DMS79 (cell line): ENCODE measurements around the gene DNAH14.
A peak's percentile ranks its signal among the peaks of the same experiment; 100 is the strongest.
"Not testable (repeated sequence)": the region's sequence is repeated elsewhere in the genome, so short reads cannot be mapped to it uniquely, and the experiment has no call there.

Experiments used
- DNase-seq: peaks from one replicate; lab custom pipeline; 2025; lab: John Stamatoyannopoulos, UW

The DNAH14 gene

DNA sequence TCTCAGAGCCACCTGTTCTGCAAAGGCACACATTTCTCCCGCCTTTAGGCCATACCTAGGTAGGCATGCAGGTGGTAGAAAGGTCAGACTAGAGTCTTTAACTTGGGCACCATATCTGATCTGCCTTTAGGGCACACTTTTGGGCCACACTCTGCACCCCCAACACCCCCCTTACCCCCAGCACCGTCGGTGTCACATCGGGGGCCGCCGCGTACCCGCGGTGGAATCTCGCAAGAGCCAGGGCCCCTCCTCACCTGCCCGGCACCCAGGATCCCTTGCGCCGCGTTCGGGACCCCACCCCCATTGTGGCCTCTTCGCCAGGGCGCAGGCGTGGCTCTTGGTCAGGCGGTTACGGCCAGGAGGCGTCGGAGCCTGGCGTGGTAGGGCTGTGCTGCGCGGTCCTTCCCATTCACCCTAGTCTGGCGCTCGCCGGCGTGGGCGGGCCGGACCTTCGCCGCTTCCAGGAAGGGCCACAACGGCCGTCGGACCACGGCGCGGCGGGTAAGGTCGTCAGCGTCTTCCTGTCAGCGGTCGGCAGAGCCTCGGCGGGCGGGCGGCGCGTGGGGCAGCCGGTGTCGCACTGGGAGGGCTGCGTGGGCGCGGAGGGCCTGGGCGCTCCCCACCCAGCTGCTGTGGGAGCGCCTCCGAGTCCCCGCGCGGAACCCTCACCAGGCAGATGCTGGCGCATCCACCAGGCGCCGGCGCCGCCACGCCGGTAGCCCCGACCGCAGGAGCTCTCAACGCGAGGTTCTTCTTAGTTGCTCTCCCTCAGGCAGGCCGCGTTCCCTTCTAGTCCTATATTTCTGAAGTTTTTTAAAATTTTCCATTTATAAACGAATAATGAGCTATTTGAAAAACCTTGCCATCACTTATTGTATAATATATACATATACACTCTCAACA lies at the start of gene DNAH14:
TSS of gene DNAH14 (plus strand) at position 341 of the 903 bp plus-strand sequence. CDS start 23,028 bp downstream, outside the sequence.
- DNase-seq = peak; percentile 71

DNA sequence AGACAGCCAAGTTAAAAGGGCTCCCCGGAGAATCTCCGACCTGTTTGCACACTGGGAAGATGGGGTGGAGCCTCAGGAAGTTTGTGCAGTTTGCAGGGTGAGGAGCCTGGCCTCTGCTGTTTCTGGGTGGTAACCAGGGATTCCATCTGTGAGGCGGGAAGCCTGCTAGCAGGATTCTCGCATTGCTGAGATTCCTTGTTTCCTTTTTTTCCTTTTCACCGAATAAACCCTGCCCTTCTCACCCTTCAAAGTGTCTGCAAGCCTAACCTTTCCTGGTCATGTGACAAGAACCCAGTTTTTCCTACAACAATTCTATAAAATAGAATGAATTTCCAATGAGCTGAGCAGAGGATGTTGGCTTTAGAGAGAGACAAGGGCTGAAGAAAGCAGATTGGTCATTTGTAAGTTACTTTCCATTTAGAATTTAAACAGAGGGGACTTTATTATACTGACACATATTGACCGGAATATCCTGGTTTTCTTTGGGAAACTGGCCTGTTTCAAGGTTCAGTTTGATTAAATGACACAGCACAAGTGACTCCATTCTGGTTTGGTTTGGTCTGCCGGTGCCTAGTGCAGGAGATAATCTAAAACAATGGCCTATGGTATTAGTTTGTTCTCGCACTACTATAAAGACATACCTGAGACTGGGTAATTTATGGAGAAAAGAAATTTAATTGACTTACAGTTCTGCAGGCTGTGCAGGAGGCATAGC lies 48.7 kb upstream of the DNAH14 start:
- no peak for DNase-seq

DNA sequence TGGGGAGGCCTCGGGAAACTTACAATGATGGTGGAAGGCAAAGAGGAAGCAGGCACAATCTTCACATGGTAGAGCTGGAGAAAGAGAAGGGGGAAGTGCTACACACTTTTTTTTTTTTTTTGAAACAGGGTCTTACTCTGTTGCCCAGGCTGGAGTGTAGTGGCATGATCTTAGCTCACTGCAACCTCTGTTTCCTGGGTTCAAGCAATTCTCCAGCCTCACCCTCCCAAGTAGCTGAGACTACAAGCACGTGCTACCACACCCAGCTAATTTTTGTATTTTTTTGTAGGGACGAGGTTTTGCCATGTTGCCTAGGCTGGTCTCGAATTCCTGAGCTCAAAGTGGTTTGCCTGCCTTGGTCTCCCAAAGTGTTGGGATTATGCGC lies 48.2 kb upstream of the DNAH14 start:
- DNase-seq = not testable (repeated sequence)

DNA sequence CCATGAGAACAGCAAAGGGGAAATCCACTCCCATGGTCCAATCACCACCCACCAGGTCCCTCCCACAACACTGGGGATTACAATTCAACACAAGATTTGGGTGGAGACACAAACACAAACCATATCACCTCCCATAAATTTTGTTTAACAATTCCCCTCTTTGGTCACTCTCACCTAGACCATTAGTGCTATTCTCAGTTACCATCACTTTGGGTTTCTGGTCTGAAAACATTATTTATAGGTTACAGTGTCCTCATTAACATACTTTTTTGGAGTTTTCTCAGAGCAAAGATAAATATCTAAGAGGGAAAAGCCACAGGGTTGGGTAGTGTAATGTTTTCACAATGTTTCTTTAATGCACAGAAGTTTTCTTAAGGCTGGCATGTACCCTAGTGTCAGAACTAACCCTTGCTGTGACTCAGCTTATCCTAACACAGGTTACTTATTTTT lies 47.7 kb upstream of the DNAH14 start:
- DNase-seq = no peak

DNA sequence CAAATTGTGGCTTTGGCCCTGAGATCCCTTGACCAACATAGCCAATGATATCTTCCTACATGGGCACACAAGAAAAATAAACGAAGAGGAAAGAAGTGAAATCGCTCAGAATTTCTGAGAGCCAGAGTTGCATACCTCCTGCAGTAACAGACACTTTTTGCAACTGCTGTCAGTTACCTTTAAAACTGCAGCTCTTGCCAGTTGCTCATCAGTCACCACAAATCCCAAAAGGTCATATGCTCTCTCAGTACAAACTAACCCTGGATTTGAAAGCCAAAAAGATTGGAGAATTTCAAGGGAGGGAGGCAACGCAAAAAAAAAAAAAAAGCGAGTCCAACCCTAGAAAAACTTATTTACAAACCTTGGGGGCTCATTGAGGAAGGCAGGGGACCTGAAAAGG lies 47.2 kb upstream of the DNAH14 start:
- no peak for DNase-seq

- no peak for DNase-seq
Measured at GRCh38 chr1:224883091-224883490, 46.4 kb upstream of the DNAH14 start.

GRCh38 chr1:224884361-224884801 lies 45.1 kb upstream of the DNAH14 start:
- DNase-seq = no peak

DNA sequence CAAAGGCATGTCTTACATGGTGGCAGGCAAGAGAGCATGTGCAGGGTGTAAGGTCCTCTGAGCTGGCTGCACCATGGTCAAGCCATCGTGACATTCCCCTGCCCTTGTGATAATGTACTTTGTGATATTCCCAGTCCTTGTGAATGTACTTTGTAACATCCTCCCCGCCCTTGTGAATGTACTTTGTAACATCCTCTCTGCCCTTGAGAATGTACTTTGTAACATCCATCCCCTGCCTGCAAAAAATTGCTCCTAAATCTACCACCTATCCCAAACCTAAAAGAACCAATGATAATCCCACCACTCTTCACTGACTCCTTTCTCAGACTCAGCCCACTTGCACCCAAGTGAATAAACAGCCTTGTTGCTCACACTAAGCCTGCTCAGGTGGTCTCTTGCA lies 44.1 kb upstream of the DNAH14 start:
- not testable (repeated sequence) for DNase-seq

GRCh38 chr1:224894915-224895314 lies 34.6 kb upstream of the DNAH14 start:
- DNase-seq = no peak

- DNase-seq = no peak
Measured at GRCh38 chr1:224896130-224896781, 33.2 kb upstream of the DNAH14 start.

- no peak for DNase-seq
Measured at GRCh38 chr1:224897529-224898327, 31.7 kb upstream of the DNAH14 start.

DNA sequence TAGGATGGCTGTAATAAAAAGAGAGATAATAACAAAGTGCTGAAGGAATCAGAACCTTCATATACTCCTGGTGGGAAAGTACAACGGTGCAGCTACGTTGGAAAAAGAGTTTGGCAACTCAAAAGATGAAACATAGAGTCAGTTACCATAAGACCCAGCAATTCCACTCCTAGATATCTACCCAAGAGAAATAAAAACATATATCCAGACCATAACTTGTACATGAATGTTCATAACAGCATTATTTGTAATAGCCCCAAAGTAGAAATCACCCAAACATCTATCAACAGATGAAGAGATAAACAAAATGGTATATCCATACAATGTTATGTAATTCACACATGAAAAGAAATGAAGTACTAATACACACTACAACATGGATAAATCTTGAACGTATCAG lies 30.5 kb upstream of the DNAH14 start:
- no peak for DNase-seq

GRCh38 chr1:224900062-224900630 lies 29.3 kb upstream of the DNAH14 start:
- DNase-seq = no peak

DNA sequence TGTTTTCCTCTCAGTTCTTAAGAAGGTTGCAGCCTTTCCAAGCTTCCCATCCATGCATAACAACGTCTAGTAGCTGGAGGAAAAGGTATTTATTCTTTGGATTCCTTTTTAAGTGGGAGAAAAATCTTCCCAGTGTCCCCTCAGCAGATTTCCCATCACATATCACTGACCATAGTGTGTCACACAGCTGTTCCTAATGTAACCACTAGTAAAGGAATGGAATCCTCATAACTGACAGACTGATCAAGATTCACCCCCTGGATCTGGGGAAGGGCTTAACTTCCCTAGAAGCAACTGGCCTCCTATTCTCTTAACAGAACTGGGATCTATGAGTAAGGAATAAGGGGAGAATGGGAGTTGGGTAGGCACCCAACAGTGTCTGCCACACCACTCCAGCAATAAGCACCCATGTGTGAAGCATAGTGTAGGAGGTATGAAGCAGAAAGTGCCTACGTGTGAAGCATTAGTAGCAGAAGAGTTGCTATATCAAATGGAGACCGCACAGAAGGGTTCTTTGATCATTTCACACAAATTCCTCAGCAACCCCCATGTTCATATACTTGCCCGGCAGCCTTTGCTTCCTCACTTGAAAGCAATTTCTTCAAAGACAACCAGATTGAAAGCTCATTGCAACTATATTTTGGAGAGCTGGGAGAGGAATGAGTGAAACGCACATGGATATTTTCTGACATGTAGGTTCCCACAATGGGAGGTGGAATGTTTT lies 28.2 kb upstream of the DNAH14 start:
- DNase-seq = no peak

DNA sequence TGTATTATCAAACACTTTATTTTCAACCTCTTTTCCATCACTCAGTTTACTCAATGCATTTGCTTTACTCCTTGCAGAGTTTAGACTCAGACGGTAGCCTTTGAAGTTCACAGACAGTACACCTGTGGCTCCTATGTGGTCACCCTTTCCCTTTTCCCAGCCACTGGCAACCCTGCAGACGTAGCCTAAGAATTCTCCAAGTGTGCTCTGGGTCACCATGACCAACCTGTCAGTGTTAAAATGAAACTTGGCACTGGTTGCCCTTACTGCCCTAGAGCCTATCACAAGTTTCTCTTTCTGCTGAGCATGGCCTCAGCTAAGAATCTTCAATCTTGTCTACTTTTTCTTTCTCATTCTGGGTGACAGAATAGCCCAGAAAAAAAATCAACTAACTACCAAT lies 25.5 kb upstream of the DNAH14 start:
- DNase-seq = no peak

GRCh38 chr1:224906340-224906739 lies 23.1 kb upstream of the DNAH14 start:
- DNase-seq = no peak

- DNase-seq = no peak
Measured at GRCh38 chr1:224911217-224911616, 18.3 kb upstream of the DNAH14 start.

- DNase-seq = no peak
Measured at GRCh38 chr1:224914292-224914900, 15.1 kb upstream of the DNAH14 start.

DNA sequence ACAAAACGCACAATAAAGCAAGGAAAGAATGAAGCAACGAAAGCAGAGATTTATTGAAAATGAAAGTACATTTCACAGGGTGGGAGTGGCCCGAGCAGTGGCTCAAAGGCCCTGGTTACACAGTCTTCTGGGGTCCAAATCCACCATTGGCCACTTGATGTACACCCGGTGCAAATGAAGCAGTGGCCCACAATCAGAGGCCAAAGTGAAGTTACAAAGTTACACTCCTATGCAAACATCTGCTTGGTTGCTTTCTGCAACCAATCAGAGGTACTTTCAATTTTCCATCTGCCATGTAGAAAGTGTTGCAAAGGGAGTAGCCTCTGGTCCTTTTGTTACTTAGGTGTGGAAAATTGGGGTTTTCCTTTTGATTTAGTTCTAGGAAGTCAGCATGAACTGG lies 10.0 kb upstream of the DNAH14 start:
- no peak for DNase-seq

DNA sequence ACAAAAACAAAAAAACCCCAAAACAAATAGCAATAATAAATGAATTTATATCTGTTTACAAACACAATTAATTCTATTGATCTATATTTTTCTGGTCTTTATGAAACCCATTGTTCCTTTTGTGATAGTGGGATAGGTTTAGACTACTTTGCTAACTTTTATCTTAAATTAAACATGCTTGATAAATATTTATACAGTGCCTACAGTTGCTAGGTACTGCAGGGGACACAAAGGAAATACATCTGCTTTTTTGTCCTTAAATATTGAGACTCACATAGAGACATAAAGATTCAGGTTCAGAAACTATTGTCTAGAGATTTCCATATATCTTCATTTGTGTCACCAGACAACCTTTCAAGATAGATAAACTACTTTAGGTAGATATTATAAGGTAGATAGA lies 8.5 kb upstream of the DNAH14 start:
- no peak for DNase-seq
